HL-60 (cell line): ENCODE results near the gene WASHC4.

Source experiments
- CTCF ChIP-seq: IDR thresholded peaks from one replicate; pipeline ENCODE4 v1.5.1; 2011; ENCODE audit warnings: low read length, control low read depth, inconsistent platforms; ENCODE audit not compliant: insufficient read depth
- POLR2AphosphoS5 ChIP-seq: IDR thresholded peaks from 2 replicates; pipeline ENCODE4 v1.6.1; 2012; ENCODE audit warnings: low read depth

DNA sequence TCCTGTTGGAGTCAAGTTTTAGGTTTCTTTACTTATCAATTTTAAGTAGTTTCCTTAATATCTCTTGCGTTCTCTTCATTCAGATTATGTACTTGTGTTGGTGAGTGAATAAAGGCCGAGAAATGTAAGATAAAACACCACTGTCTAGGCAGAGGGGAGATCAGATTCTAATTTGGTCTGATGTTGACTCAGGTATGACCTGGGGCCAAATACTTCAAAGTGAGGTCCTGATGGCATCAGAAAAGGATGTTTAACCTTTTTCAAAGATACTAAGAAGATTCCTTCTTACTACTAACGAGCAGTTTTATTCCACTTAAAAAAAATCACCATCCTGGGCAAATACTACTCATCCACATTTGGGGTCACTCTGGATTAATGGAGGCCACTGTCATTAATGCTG is 101.6 kb downstream of the WASHC4 start:
- no peak for TF ChIP-seq CTCF
- no peak for TF ChIP-seq POLR2AphosphoS5
